Left colon (tissue), 2 donors: ENCODE data around the gene KCNK16. TPM values are rescaled to one million over a fixed set of nuclear protein-coding genes. Genes with fewer than 3 reads are reported as not detected.

ENCODE experiments used
- ATAC-seq: fragments of 200-7000 bp; cut with Tn5 transposase; one replicate; pipeline ENCODE4 v1.9.1; 2020; ENCODE audit warnings: mild to moderate bottlenecking, moderate library complexity
- DNase-seq, 2 donors: peaks; one replicate each; pipeline ENCODE4 v3.0.0-alpha.2; 2020
- intact Hi-C, 2 donors: fragments of 100-400 bp; cut with DNase I in 1 of 2; cut with micrococcal nuclease in 1 of 2; formaldehyde crosslinking; loops; one replicate each; pipeline versions ENCODE4 v1.11.2 to v1.14.0; 2022; cut with DNase I, micrococcal nuclease
- long read RNA-seq: library from polyadenylated mRNA; unstranded; transcript quantifications from one replicate; pipeline ENCODE4 v2.0.0, GENCODE V29; 2021
- total RNA-seq, 2 donors: library from RNA; stranded (reverse); fragmentation: NEBNext Ultra II Directional; extraction: Animal tissue kit (Norgen Biotek cat#: 25700); gene quantifications; one replicate each; pipeline ENCODE4 v1.2.1, GENCODE V29; 2021
- donor health status: DM: no; HTN: no; CAD: no.
- donor health status: DM: yes; HTN: yes; CAD: no.

Gene KCNK16
- not detected for total RNA-seq
- long read RNA-seq, result 0 reads

DNA sequence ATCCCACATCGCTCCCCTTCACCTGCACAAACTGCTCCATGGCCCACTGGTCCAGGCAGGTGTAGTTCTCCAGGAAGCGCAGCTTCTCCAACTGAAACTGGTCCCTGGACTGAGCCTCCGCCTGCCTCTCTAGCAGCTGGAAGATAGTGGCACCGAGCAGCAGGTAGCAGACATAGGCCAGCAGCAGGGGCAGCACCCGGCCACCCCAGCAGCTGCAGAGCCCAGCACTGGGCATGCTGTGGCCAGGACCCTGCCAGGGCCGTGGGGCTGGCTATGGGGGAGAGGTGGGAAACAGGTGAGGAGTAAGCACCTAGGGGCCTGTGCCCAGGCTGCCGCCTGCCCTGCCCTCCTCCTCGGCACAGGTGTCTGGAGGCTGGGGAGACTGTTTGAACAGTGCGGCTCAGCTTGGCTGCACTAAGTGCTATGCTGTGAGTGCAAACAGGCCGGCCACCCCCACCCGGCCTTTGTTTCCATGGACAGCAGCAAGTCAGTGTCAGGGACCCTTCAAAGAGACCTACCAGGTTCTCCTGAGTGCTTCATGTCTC lies at the start of gene KCNK16:
KCNK16 (minus strand) TSS at position 397 of the 545 bp plus-strand sequence; CDS start at position 235, 162 bp downstream.
- no peak for DNase-seq
- no peak for ATAC-seq
- intact Hi-C loops, result no loop called here

DNA sequence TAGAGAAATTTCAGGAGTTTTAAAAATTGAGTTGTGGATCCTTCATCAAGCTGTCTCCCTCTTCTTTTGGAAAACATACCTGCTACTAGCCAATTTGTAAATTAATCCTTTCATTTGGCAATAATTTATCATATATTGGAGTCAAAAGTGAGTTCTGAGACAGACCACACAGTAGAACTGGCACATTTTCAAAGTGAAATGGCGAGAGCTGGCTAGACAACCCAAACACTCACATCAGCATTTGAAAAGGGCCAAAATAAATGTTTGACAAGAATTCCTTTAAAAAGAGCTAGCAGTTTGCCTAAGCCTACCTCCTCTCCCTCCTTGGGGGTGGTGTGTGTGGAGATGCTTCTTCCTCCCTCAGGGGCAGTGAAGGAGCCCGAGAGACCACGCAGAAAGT lies 47.9 kb upstream of the KCNK16 start:
- no peak for ATAC-seq
- intact Hi-C loops, result loop anchor here in 1 of 2 donors (10.0 kb wide), 1 partner anchor 934 kb away; no protein-coding TSS in a partner anchor
- no peak for DNase-seq

DNA sequence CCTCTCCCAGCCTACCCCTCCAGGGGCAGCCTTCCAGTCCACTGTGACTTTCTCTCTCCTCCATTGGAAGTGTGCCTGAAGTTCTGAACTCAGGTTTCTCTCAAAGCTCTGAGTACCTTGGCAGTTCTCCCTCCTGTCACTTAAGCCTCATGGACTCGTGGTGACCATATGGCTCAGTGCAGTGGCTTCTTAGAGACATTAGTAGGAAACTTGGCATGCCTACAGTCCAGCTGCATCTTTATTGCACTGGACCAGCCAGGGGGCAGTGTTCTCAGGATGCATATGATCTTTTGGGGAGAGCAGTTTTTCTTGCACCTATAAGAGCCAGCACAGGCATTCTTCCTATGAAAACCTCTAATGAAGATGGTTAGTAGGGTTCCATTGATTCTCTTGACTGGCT lies 47.5 kb upstream of the KCNK16 start:
- DNase-seq (no peak), ATAC-seq (no peak)
- intact Hi-C loops, result loop anchor here in 1 of 2 donors (10.0 kb wide), 1 partner anchor 935 kb away; no protein-coding TSS in a partner anchor

DNA sequence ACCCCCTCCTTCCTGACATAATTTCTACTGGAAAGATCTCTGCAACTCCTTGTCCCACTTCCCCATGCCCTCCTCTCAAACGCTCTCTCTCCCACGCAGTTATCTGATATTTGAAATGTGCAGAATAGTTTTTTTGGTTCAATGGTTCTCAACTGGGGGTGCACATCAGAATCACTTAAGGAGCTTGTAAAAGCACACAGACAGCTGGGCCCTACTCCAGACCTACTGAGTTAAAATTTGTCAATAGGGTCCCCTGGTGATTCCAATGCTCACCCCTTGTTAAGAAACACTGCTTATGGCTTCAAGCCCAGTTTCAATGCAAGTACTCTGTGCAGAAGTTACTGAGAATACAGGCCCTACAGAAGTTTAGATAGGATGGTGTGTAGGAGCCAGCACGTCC lies 45.2 kb upstream of the KCNK16 start:
- ATAC-seq, result no peak
- intact Hi-C loops, result no loop called here
- DNase-seq, result no peak

DNA sequence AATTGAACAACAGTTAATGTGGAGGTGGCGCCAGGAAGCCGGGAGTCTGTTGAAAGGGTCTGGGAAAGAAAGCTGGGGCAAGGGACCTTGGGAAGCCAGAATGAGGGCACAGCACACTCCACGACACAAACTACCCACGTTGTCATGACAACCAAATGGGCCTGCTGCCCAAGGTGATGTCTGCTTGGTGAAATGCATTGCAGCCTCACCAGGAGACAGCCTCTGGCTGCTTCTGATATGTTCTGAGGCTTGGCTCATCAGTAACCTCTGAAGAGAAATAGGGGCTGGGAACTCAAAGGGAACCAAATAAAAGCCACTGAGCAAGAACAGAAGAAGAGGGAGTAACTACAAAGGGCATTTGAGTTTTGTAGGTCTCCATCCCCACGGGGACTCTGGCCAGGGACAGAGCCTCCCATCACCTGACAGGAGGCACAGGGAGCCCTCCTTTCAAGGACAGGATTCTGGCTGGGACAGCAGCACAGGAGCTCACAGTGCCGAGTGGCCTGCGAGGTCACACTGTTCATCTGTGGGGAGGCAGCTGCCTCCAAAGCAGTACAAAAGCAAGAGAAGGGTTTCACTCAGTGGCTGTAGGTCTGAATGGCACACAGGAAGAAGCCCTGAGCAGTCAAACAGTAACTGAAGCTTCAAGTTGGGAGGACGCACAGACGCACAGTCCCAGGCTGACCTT lies 44.6 kb upstream of the KCNK16 start:
- intact Hi-C loops, result no loop called here
- DNase-seq (no peak), ATAC-seq (no peak)

DNA sequence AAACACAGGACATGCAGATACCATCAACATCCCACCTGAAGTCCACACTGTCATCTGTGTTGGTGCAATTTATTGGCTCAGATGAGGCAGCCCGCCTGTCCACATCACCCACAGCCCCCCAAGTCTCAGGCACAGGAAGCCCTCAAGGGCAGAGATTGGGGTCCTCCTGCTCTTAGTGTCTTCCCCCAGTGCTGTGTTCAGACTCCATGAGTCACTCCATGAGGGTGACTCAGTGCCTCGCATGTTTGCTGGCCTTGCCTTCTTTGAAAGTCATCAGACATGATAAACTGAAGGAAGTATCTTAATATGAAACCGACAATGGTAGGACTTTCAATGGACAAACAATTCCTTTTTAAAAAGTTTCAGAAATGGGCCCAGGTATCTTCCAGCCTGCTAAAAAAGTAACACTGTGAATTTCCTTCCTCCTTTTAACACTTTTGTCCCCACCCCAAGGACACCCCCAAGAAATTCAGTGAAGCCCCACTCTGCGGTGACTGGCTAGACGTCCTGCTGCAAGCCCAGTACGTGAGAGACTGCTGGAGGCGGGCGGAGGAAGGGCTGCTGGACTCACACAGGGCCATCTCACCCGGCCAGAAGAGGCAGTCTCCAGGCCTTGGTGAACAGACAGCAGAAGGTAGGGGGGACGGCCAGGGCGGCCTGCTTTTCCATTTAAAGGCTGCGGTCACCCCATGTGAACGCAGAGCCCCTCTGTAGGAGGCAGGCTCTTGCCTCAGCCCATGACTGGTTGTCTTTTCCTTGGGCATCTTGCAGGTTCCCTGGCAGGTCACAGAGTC lies 43.0 kb upstream of the KCNK16 start:
- DNase-seq, result no peak
- intact Hi-C loops, result no loop called here
- no peak for ATAC-seq

DNA sequence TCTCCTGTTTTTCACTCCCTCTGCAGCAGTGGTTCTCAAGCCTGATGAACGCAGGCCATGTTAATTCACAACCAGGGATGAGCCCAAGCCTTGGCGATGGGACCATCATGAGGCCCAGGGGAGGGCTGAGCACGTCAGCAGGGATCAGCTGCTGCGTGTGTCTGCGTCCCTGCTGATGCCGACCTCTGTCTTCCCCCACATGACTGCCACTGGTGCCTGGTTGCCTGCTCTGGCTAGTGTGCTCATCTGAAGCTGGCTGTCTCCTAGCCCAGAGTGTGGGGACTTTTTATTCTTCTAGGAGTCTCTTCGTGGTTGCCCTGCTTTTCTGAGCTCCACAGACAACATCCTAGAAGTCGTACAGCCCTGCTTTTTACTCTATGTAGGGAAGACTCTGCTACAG lies 40.8 kb upstream of the KCNK16 start:
- no peak for DNase-seq
- ATAC-seq, result no peak
- intact Hi-C loops, result loop anchor here in 1 of 2 donors (5.0 kb wide), 1 partner anchor 529 kb away; no protein-coding TSS in a partner anchor

DNA sequence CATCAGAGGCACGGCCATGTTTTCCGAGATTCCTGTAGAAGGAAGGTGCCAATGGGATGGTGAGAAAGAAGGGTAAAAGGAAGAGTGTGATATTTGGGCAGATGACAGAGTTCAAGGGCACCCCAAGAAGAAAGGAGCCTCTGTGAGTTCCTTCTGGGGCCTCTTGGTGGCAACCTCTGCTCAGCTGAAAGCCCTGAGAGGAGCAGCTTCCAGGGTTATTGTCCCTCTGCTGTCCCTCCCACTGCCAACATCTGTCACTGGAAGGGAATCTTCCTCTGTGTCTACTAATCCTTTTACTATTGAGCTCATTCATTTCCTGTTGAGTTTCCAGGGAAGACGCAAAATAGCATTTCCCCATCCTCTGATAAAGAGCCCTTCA lies 40.0 kb upstream of the KCNK16 start:
- intact Hi-C loops, result loop anchor here in 1 of 2 donors (5.0 kb wide), 1 partner anchor 530 kb away; no protein-coding TSS in a partner anchor
- no peak for DNase-seq
- no peak for ATAC-seq

DNA sequence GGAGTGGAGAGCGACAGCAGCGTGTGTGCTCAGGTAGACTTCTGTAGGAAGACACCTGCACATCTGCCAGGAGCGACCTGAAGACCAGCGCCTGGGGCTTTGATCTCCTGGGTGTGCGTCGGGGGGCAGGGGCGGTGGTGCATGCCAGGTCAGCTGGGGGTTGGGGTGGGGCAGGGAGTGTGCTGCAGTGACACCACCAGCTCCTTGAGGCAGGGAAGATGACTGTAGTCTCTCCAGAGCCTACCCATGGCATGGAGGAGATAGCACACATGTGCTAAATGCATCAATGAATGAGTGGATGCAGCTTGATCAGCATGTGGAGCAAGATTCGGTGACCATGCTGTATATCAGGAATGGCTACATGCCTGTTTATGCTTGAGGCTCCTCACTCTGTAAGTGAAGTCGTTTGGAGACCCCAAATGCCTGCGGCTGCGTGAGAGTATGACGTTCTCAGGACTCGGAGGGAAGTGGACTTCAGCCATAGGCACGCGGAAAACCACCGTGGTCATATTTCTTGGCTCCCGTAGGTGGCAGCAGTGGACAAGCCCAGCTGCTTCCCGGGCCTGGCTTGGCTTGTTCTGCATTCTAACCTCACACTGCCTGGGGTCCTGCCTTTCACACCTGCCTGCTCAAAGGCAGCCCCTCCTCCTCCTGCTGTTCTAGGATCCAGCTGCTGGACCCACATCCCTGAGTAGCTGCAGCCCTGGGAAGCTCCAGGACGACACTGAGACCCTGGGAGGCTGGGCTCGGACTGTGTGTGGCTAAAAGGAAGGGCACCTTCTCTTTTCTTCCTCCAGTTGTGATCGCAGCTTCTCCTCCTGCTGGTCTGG lies 39.4 kb upstream of the KCNK16 start:
- peak; percentile 43 to 57 for DNase-seq
- ATAC-seq, result peak; percentile 84
- intact Hi-C loops, result loop anchor here in 1 of 2 donors (5.0 kb wide), 1 partner anchor 530 kb away; no protein-coding TSS in a partner anchor

DNA sequence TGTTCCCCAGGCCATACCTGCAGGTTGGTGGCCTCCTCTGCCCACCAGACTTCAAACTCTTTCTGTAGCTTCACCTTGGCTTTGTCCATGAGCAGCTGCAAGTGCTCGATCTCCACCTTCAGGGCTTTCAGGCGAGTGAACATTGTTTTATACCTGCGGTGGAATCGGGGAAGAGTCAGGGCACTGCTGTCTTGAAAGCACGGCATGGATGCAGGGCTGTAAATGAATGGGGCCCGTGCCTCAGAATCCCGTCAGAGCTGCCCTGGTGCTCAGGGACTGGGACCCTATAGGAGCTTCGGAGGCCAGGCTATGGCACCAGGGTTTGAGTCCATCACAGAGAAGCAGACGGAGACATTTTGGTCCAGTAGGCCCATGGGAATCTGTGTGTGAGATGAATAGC lies 37.9 kb upstream of the KCNK16 start:
- ATAC-seq (no peak), DNase-seq (no peak)
- intact Hi-C loops, result loop anchor here in 1 of 2 donors (5.0 kb wide), 1 partner anchor 532 kb away; no protein-coding TSS in a partner anchor

DNA sequence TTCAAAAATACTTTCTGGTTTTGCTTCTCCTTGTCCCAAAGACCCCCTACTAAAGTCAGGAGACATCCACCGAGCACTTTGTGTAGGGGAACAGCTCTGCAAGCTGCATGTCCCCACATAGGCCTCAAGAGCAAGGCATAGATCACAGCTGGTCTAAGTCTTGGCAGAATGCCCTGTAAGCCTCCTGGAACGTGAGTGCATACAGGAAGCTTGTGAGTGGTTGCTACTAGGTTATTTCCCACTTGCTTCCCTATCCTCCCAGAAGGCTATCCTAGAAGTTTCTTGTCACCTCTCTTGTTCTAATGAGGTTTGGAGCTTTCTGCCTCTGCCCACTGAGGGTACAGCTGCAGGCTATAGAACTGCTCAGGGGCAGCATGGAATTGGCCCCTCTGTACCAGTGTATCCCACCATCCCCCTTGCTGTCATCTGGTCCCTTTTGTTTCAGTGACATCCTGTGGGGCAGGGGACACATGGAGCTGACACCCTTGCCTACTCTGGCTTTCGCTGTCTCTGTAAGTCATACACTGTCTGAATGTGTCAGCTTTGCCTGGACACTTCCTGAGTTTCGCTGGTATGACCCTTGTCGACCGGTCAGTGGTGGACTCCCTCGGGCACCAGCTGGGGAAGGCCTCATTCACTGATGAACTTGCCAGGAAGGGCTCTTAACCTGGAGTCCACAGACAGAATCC lies 35.6 kb upstream of the KCNK16 start:
- intact Hi-C loops, result no loop called here
- ATAC-seq, result peak; percentile 65
- DNase-seq, result peak in 1 of 2 donors; percentile 35

DNA sequence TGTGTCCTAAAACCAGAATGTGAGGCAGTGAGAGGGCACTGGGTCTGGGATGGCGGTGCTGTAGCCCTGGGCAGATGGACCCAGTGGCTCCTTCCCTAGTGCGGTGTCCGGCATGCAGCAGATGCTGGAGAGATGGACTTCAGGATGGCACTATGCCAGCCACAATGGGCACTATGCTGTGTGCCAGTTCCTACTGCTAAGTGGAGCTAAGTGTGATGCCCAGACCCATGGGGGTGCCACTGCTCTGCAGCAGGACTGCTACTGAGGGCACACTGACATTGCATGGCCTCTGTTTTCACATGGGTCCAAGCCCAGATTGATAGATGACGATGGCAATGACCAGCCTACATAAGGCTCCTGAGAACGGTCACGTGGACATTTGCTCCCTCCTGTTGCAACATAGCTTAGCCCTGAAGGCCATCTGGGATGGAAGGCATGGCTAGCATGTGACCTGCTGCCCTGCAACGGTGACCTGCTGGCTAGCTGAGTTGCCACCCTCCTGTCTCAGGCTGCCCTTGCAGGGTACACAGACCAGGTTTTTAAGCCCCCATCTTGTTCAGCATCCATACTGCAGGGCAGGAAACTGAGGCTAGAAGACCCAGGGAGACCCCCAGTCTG lies 31.3 kb upstream of the KCNK16 start:
- DNase-seq (no peak), ATAC-seq (no peak)
- intact Hi-C loops, result no loop called here

DNA sequence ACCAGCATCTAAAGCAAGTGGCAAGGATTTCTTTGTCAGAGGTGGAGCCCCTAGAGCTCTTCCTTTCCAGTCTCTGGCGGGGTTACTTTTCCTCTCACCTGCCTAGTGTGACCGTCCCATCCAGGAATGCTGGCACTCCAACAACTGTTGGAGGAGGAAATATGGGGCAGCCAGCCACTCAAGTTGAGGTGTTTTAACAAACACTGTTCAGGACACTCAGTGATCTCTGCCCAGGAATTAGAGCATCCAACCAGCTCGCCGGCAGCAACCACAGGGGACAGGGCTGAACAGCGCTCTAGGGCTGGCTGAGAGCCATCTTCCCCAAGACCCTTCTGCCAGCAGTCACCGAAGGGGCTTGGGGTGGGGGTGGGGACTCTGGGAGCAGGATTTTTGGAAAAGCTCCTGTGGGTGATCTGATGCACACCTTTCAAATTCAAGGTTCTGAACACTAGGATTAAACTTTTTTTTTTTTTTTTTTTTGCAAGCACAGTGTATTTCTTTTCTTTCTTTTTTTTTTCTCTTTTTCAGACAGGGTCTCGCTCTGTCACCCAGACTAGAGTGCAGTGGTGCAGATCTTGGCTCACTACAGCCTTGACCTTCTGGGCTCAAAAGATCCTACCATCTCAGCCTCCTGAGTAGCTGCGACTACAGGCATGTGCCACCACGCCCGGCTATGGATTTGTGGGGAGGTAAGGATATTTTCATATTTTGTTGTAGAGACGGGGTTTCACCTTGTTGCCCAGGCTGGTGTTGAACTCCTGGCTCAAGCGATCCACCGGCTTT lies 28.4 kb upstream of the KCNK16 start:
- ATAC-seq (no peak), DNase-seq (no peak)
- intact Hi-C loops, result no loop called here

DNA sequence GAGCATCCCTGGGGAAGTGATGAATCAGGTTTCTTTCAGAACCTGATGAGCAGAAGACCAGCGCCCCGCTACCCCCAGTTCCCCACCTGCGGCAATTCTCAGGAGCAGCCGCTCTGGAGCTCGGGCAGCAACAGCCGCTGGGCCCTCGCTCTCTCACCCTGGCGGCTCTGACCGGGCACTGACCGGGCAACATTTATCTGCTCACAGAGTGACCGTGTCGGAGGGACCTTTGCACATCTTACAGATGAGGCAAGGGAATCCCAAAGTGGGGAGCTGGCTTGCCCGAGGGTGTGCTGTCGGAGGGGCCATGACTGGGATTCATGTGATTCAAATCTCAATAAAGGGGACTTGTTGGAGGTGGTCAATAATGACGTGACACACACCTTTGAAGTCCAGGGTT lies 26.2 kb upstream of the KCNK16 start:
- ATAC-seq (no peak), DNase-seq (no peak)
- intact Hi-C loops, result no loop called here

DNA sequence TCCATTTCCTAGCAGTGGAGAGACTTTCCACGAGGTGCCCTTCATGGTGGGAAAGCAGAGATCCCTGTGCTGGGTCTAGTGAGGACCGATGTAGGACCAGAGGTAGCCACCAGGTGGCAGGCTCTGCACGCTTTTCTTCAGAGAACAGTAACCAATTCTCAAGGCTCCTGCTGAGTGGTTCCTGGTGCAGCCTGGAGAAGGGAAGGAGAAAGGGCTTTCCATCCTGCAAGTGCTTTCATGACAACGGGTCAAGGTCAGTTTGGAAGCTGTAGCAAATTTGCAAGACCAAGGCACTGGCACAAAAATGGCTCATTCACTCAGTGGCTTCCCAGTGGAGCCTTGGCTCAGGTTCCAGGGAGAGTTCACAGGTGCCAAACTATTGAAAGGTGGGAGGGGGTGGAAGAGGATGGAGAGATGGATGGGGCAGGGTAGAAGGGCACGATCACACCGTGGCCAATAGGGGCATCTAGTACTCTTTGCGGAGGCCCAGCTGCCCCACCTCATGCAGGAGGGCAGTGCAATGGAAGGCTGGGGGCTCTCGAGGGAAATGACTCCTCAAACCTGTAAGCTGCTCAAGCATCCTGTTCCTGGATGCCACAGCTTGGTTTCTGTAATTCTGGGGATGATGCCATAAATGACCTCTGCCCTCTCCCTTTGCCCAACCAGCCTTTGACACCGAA lies 25.5 kb upstream of the KCNK16 start:
- peak; percentile 85 for ATAC-seq
- peak; percentile 38 to 78 for DNase-seq
- intact Hi-C loops, result no loop called here

DNA sequence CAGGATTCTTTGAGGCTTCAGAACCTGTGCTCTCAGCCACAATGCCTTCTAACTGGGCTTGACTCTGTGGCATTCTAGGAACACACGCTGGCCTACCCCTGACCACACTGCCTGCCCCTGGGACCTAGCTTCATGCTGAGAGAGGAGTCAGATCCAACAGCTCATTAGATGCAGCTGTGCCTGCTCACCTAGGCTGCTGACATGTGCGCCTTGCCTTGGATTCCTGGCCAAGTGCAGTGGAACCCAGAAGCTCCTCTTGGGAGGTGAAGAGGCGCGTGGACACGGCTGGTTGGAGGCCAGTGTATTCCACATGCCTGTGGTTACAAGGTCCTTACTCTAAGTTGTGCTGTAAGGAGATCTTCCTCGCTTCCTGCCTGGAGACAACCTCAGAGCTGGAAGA lies 24.7 kb upstream of the KCNK16 start:
- ATAC-seq (no peak), DNase-seq (no peak)
- intact Hi-C loops, result no loop called here
